CD4-positive, alpha-beta T cell (primary cell): ENCODE measurements around the gene NR2F6. TPM values are rescaled to one million over a fixed set of nuclear protein-coding genes. Genes with fewer than 3 reads are reported as not detected.

Experiments
- ATAC-seq: fragments of 200-7000 bp; cut with Tn5 transposase; one replicate; pipeline ENCODE4 v1.10.0; 2022; ENCODE audit warnings: mild to moderate bottlenecking; ENCODE audit not compliant: poor library complexity
- CTCF ChIA-PET: fragments of 350-600 bp; sonication (Branson Sonifier 250); formaldehyde crosslinking; loops from one replicate; lab custom pipeline; 2021; ENCODE audit warnings: antibody characterized with exemption, inconsistent platforms; lab: Charles Lee
- POLR2A ChIA-PET: fragments of 350-600 bp; sonication (Branson Sonifier 250); formaldehyde crosslinking; loops from one replicate; lab custom pipeline; 2021; ENCODE audit warnings: antibody characterized with exemption, inconsistent platforms; lab: Charles Lee
- DNase-seq, 14 experiments: peaks; one replicate each; pipeline ENCODE4 v3.0.0-alpha.2; 2013 to 2020; ENCODE audit warnings: mixed read lengths in 2 of 14
- H3K27ac ChIP-seq, 2 donors: one replicate each; pipeline versions ENCODE4 v1.5.1 to v1.7.0; 2013; ENCODE audit warnings: low read length in 2 of 2, low read depth in 1 of 2, mild to moderate bottlenecking in 1 of 2
- H3K27me3 ChIP-seq, 2 experiments: 1 replicate in 1 of 2; 2 replicates in 1 of 2; pipeline versions ENCODE4 v1.6.1 to v1.7.0; 2013; ENCODE audit warnings: low read length in 2 of 2, control low read depth in 1 of 2, mild to moderate bottlenecking in 1 of 2, moderate library complexity in 1 of 2; ENCODE audit not compliant: insufficient read depth in 2 of 2, control insufficient read depth in 1 of 2
- H3K36me3 ChIP-seq: one replicate; pipeline ENCODE4 v1.6.1; 2013; ENCODE audit warnings: low read length, control low read depth; ENCODE audit not compliant: insufficient read depth
- H3K4me1 ChIP-seq: one replicate; pipeline ENCODE4 v1.6.1; 2013; ENCODE audit warnings: low read length, control low read depth; ENCODE audit not compliant: insufficient read depth
- H3K4me3 ChIP-seq: one replicate; pipeline ENCODE4 v1.5.1; 2013; ENCODE audit warnings: mild to moderate bottlenecking, low read length, moderate library complexity
- H3K9me3 ChIP-seq, 2 experiments: 1 replicate in 1 of 2; 2 replicates in 1 of 2; pipeline versions ENCODE4 v1.6.1 to v1.7.0; 2013; ENCODE audit warnings: low read length in 2 of 2, mild to moderate bottlenecking in 2 of 2, control low read depth in 1 of 2, moderate library complexity in 1 of 2; ENCODE audit not compliant: control insufficient read depth in 1 of 2, insufficient read depth in 1 of 2
- H3K27ac Mint-ChIP-seq: one replicate; pipeline ENCODE4 v1.8.0; 2020; ENCODE audit warnings: mixed read lengths
- H3K27me3 Mint-ChIP-seq: one replicate; pipeline ENCODE4 v1.8.0; 2021; ENCODE audit warnings: mixed read lengths
- H3K36me3 Mint-ChIP-seq: one replicate; pipeline ENCODE4 v1.8.0; 2021; ENCODE audit warnings: low read depth, mixed read lengths
- H3K4me1 Mint-ChIP-seq: one replicate; pipeline ENCODE4 v1.8.0; 2021; ENCODE audit warnings: low read depth, mixed read lengths
- H3K4me3 Mint-ChIP-seq: one replicate; pipeline ENCODE4 v1.8.0; 2020; ENCODE audit warnings: mild to moderate bottlenecking, mixed read lengths
- H3K9me3 Mint-ChIP-seq: one replicate; pipeline ENCODE4 v1.8.0; 2020; ENCODE audit warnings: mixed read lengths
- CTCF ChIP-seq: fragments of 200-600 bp; IDR thresholded peaks from one replicate; pipeline ENCODE4 v1.8.0; 2022; ENCODE audit warnings: antibody characterized with exemption, mild to moderate bottlenecking
- intact Hi-C, 2 experiments: fragments of 100-400 bp; cut with DNase I in 1 of 2; cut with micrococcal nuclease in 1 of 2; formaldehyde crosslinking; loops; one replicate each; pipeline versions ENCODE4 v1.15.1 to v1.9.0; 2023 to 2025; cut with DNase I, micrococcal nuclease
- total RNA-seq, 174 experiments: library from RNA in 2 of 174; stranded (reverse) in 2 of 174; gene quantifications; one replicate each; pipeline ENCODE4 v1.2.3 and lab custom pipeline; 2021 to 2026

NR2F6 gene
- total RNA-seq, 2 experiments from 2014 or later, result 0.74 to 1.1 TPM

DNA sequence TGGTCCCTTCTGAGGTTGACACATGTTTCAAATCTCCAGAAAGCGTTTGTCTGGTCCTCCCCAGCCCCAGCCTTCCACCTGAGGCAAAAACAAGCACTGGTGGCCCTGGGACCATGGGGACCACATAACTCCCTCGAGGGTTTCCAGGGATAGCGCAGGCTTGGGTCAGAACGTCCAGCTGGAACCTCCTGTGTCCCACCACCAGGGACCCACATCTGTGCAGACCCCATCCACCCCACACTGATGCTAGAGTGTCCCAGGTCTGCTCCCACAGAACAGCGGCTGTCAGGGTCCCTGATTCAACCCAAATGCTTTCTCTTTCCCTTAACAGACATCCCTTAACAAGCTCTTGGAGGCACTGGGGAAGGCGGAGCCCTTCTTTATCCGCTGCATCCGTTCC, 60.1 kb downstream of the NR2F6 start:
- Histone ChIP-seq H3K9me3 (no peaks in the 10 kb centered on the region), H3K4me1 (peaks cover 35% of the 10 kb centered on the region), H3K27ac (no peak overlapping the region), H3K4me3 (no peak overlapping the region), H3K27me3 (no peaks in the 10 kb centered on the region), H3K36me3 (peaks cover 62% of the 10 kb centered on the region)
- intact Hi-C loops, result loop anchor here in 1 of 2 experiments (10.0 kb wide), 1 partner anchor 61 kb away; no protein-coding TSS in a partner anchor
- Mint-ChIP-seq H3K36me3 (peaks cover 66% of the 10 kb centered on the region), H3K9me3 (no peaks in the 10 kb centered on the region), H3K4me1 (peaks cover 19% of the 10 kb centered on the region), H3K27me3 (no peaks in the 10 kb centered on the region), H3K4me3 (no peak overlapping the region), H3K27ac (peak overlapping the region; percentile 27)
- no peak for TF ChIP-seq CTCF
- no peak for DNase-seq
- CTCF ChIA-PET, result no interaction called here
- ATAC-seq, result no peak
- POLR2A ChIA-PET, result interaction anchor here (4.0 kb wide), 1 partner anchor 29 kb away, joined by 36 read pairs; the partner anchor contains the start of gene USE1

DNA sequence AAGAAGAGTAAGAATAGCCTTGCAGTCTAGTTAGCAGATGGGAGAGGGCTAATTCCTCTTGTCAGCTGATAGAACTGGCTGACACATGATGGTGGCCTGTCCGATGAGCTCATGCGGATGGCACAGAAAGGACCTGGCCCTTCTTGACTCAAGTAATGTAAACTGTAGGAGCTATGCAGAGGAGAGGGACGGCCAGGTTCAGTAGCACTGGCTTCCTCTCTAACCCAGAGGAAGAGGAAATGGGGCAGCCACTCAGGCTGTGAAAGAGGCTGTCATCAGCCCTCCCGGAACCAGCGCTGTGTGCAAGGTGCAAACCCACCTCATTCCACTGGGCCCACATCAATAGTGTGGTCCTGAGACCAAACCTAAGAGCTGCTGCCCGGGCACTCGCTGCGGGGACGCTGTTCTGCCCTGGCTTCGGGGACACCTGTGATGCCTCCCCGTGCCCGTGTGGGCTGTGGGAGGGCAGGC, 61.3 kb downstream of the NR2F6 start:
- Mint-ChIP-seq H3K27ac (peak overlapping the region; percentile 89), H3K9me3 (no peaks in the 10 kb centered on the region), H3K4me1 (peaks cover 19% of the 10 kb centered on the region), H3K4me3 (peak overlapping the region; percentile 83), H3K36me3 (peaks cover 64% of the 10 kb centered on the region), H3K27me3 (no peaks in the 10 kb centered on the region)
- CTCF ChIA-PET, result interaction anchor here (0.5 to 2.5 kb wide), 6 partner anchors 42 to 989 kb away, joined by 3 to 13 read pairs (median 4); partner anchors contain the start of gene OCEL1
- peak; percentile 89 for ATAC-seq
- no peaks in the 10 kb centered on the region for H3K27me3 ChIP-seq
- peak overlapping the region; percentile 46 to 82 for H3K27ac ChIP-seq
- POLR2A ChIA-PET, result interaction anchor here (0.7 to 4.0 kb wide), 13 partner anchors 22 to 115 kb away, joined by 3 to 47 read pairs (median 3); partner anchors contain the start of genes BABAM1, HAUS8, OCEL1 and USE1
- intact Hi-C loops, result loop anchor here (1.0 to 10.0 kb wide), 3 partner anchors 60 to 117 kb away; no protein-coding TSS in a partner anchor
- no peaks in the 10 kb centered on the region for H3K9me3 ChIP-seq
- no peak for TF ChIP-seq CTCF
- H3K4me1 ChIP-seq, result peaks cover 35% of the 10 kb centered on the region
- H3K4me3 ChIP-seq, result peak overlapping the region; percentile 41
- peak; percentile 23 to 80 (median 54) for DNase-seq
- peaks cover 52% of the 10 kb centered on the region for H3K36me3 ChIP-seq

DNA sequence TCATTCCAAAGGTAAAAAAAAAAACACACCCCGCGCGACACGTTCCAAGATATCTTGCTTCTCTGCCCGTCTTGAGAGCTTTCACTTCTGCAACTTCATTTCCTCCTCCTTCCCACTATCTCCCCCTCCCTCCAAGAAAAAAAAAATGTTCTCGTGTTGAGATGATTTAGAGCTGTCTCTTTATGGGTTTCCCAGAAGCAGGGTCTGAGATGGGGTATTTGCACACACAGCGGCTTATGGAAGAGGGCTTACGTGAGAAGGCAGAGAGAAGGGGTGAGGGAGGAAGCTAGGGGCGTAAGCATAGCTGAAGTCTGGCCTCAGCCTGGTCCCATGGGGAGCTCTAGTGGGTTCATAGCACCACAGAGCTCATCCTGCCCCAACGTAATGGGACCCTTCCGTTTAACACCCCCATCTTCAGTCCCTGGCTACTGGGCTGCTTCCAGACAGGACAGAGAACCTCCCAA, 61.8 kb downstream of the NR2F6 start:
- no peak for TF ChIP-seq CTCF
- peak; percentile 57 for ATAC-seq
- Mint-ChIP-seq H3K4me1 (peaks cover 19% of the 10 kb centered on the region), H3K27ac (peak overlapping the region; percentile 89), H3K9me3 (no peaks in the 10 kb centered on the region), H3K27me3 (no peaks in the 10 kb centered on the region), H3K4me3 (peak overlapping the region; percentile 83), H3K36me3 (peaks cover 60% of the 10 kb centered on the region)
- peak overlapping the region; percentile 41 for H3K4me3 ChIP-seq
- H3K4me1 ChIP-seq, result peaks cover 35% of the 10 kb centered on the region
- POLR2A ChIA-PET, result interaction anchor here (0.6 to 4.0 kb wide), 14 partner anchors 21 to 115 kb away, joined by 3 to 47 read pairs (median 3); partner anchors contain the start of genes BABAM1, HAUS8, OCEL1 and USE1
- no peaks in the 10 kb centered on the region for H3K9me3 ChIP-seq
- peaks cover 50% of the 10 kb centered on the region for H3K36me3 ChIP-seq
- CTCF ChIA-PET, result interaction anchor here (0.5 to 2.5 kb wide), 6 partner anchors 42 to 988 kb away, joined by 3 to 13 read pairs (median 4); partner anchors contain the start of gene OCEL1
- peak in 6 of 14 experiments; percentile 7 to 63 (median 46) for DNase-seq
- H3K27ac ChIP-seq, result peak overlapping the region; percentile 46 to 82
- intact Hi-C loops, result loop anchor here (1.0 to 10.0 kb wide), 3 partner anchors 59 to 117 kb away; no protein-coding TSS in a partner anchor
- H3K27me3 ChIP-seq, result no peaks in the 10 kb centered on the region
